Raji (cell line): ENCODE results near the gene PDGFA.

Source experiments
- POLR2A ChIP-seq: IDR thresholded peaks from 2 replicates; pipeline ENCODE4 v1.6.1; 2011; ENCODE audit warnings: low read depth, low read length, control low read depth; ENCODE audit not compliant: insufficient read depth

The PDGFA gene

DNA sequence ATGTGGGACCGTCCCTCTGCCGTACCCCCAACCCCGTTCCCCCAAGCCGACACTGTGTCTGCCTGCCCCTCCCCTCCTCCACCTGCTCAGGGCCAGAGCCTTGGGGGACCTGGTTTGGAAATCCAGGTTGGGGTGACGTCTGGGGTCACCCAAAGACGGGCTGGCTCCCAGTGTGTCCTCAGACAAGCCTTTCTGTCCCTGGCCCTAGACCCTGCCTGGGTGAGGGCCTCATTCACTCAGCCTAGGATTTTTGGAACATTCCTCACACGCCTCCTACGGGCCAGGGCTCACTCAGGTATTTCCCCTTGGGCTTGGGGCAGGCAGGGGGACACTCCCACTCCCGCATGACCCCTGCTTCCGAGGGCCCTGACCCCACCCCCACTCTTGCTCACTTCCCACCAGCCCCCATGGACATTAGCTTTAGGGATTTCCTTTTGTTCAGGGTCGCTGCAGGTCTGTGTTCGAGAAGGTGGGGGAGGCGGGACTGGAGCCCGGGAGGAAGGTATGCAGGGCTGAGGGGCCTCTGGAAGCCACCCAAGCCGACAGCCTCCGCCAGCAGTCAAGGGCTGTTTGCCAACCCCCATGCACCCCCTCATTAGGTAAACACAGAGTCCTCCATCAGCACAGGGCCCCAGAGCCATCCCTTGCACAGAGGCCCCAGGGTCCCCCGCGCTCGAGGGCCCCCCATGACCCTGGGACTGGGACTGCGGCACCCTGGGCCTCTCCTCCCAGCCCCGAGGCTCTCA, 35.1 kb downstream of the PDGFA start:
- no peak for TF ChIP-seq POLR2A

DNA sequence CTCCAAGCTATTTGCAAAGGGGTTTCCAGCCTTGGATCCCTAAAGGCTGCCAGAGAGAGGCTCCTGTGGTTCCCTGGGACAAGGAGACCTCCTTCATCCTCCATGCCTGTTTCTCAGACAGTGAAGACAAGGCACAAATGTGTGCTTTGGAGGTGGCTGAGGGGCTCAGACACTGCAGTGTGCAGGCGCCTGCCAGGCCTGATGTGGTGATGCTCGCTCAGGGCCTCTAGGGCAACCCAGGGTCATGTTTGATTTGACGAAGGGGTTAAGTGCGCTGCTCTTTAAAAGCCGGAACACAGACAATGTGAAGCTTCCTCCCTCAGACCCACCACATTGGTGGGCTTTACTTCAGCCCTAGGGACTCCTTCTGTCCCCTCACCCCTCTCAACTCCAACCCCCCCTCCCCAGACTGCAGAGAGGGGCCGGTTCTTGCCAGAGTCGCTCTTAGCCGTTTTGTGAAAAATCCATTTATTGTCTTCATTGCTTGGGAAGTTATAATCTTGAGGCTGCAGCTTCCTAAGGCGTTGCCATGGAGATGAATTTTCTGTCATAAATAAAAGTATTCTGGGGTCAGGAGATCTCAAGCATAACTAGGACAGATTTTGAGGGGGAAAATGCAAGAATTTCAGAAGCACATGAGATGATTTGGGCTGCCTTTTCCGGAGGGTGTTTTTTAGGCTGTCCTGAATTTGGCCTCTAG, 35.8 kb downstream of the PDGFA start:
- TF ChIP-seq POLR2A, result no peak

DNA sequence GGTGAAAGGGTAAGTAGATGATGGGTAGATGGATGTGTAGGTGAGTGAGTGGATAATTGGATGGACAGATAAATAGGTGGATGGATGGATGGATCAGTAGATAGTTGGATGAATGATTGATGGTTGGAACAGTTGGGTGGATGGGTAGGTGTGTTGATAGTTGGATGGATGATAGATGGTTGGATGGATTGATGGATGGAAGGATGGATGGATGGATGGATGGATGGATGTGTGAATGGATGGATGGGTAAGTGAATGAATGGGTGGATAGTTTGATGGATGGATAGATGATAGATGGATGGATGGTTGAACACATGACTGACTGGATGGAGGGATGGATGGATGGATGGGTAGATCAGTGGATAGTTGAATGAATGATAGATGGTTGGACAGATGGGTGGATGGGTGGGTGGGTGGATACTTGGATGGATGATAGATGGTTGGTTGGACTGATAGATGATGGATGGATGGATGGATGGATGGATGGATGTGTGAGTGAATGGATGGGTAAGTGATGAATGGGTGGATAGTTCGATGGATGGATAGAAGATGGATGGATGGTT, 37.0 kb downstream of the PDGFA start:
- no peak for TF ChIP-seq POLR2A

- no peak for TF ChIP-seq POLR2A
These were observed 38.3 kb downstream of the PDGFA start for GRCh38 chr7:481219-481930.

- TF ChIP-seq POLR2A, result no peak
These were observed 39.0 kb downstream of the PDGFA start for GRCh38 chr7:480531-481218.

DNA sequence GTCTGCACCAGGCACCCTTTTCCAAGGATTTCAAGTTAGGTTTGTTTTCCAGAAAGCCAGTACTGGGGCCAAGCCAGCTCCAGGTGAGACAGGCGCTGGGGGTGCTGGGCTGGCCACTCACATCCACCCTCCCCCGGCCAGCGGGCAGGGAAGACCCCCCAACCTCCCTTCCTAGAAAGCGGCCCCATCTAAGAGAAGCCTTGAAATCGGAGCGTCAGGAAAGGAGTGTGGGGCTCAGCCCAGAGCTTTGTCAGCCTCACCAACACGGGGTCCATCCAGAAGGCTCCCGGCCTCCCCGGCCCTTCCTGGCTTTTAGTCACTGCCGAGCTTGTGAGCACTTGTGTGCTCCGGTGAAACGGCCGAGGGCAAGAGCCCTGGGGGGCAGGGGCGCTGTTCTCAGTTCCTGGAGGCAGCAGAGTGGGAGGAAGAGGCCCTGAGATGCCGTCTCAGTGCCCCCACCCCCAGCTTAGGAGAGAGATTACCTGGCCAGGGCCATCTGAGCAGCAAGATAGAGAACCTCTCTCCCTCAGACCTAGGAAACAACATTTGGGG, 39.6 kb downstream of the PDGFA start:
- TF ChIP-seq POLR2A, result no peak

DNA sequence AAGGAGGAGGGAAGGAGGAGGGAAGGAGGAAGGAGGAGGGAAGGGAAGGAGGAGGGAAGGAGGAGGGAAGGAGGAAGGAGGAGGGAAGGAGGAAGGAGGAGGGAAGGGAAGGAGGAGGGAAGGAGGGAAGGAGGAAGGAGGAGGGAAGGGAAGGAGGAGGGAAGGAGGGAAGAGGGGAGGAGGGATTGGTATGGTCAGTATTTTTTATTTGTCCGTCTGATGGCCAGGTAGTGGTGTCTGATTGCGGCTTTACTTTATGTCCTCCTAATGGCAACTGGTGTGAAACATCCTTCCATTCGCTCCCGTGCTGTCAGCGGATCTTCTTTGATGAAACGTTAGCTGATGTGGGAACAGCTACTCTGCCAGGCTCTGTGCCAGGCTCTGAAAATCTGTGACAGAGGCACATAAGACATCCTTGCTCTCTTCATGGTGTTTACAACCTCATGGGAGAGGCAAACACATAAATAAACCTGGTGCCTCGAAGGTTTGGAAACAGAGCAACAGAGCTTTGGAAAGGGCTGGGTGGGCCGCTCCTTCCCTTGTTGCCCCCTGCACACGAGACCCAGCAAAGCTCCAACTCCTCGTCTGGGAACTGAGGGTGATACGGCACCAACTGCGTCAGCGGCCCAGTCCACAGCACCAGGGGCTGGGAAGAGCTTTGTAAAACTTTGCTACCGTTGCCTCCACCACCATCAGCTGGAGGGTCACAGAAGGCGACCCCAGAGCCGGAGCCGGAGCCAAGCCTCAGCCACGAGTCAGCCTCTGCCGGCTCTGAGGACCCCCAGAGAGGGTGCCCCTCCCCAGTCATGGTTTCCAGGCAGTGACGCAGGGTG, 40.3 kb downstream of the PDGFA start:
- TF ChIP-seq POLR2A, result no peak

GRCh38 chr7:477626-478220, 41.9 kb downstream of the PDGFA start:
- no peak for TF ChIP-seq POLR2A

DNA sequence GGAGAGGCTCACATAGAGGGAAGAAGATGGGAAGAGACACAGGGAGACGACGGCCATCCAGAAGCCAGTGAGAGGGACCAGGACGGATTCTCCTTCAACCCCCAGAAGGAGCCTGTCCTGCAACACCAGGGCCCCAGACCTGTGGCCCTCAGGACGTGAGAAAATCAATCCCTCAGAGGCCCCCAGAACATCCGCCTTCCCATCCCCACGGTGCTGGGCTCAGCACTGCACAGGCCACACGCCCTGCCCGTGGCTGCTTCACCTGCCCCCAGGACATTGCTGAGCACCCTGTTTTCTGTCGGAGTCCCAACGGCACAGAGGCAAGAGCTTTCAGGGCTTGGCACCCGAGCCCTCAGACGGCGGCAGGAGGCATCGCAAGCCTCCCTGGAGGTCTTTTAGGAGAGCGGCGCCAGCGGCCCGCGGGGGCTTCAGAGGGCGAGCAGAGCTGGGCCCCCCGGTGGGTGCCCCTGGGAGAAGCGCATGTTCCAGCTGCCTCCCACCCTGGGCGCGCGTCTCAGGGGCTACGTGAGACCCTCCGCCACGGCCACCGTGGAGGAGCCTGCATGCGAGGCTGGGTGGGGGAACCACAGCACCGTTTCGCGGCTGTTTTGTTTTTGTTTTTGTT, 42.8 kb downstream of the PDGFA start:
- TF ChIP-seq POLR2A, result no peak

- TF ChIP-seq POLR2A, result no peak
These were observed 43.6 kb downstream of the PDGFA start for GRCh38 chr7:475951-476441.

- TF ChIP-seq POLR2A, result no peak
These were observed 44.3 kb downstream of the PDGFA start for GRCh38 chr7:475425-475728.

DNA sequence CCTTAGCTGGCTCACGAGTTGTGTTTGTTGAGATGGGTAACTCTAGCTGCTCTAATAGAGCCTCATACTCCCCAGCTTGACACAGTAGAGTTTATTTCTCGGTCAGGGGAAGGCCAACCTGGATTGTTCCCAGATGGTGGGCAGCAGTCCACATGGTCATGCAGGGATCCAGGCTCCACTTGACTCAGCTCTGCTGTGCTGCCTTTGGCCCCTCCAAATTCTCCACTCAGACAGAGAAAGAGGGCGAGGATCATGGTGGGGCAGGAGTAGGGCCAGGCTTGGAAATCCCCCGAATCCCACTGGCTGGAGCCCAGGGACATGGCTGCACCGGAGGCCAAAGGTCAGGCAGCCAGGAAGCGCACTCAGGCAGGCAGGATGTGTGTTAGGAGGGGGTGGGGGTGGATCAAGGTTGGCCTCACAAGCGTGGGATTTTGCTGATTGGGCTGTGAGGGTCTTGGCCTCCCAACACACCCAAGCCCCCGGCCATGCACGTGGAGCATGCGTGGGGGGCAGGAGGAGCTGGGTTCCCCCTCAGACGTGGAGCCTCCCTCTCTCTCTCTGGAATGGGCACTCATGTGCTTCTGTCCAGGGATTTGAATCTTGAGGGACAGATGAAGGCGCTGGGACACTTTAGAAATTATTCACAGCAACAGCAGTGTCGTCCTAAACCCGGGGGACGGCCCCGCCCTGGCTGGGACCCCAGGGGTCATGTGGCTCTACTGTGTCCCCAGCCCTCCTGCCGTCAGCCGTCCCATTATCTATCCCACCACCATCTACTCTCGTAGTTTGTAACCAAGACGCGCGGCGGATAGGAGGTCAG, 44.8 kb downstream of the PDGFA start:
- no peak for TF ChIP-seq POLR2A
